ENCODE results near the gene SEMA3C. TPM values are rescaled to one million over a fixed set of nuclear protein-coding genes. Genes with fewer than 3 reads are reported as not detected.

Gene SEMA3C
- total and polyA plus RNA-seq, 10 donors: 1.1 to 53.7 (median 13.0) TPM

DNA sequence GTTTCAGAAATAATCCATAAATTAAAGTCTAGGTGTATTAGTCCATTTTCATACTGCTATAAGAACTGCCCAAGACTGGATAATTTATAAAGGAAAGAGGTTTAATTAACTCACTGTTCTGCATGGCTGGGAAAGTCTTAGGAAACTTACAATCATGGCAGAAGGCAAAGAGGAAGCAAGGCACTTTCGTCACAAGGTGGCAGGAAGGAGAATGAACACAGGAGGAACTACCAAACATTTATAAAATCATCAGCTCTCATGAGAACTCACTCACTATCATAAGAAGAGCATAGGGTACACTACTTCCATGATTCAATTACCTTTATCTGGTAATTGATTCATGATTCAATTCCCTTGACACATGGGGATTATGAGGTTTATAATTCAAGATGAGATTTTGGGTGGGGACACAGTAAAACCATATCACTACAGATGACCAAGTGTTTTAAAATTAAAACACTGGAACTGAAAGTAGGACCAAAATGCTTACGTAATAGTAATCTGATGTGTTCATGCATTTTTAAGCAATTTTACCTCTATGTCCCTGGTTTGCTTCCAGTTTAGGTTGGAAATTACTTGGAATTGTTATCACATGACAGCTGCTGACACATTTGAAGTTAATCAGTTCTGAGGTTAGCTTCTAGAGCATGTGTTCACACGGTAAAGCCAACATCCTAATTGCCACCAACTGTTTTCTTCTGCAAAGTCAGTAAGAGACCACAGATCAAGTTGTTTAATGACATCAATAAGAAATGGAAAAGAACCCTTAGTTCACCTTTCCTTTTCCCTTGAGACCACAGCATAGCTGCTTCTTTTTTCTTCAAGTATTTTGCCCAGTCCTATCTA is 48.4 kb upstream of the SEMA3C start:
- WGBS, 5 donors: 34 to 65% (median 47%) methylated on average over 3 of the region's 3 CpGs
- no peaks in the 10 kb centered on the region for H3K36me3 ChIP-seq
- H3K4me3 ChIP-seq: no peak overlapping the region
- intact Hi-C loops (cut with DNase I; ENCODE audit: low total_unique reads): no loop called here
- H3K9me3 ChIP-seq: peaks cover 0 to 4% (median 0%) of the 10 kb centered on the region in 8 donors
- no peaks in the 10 kb centered on the region for H3K4me1 ChIP-seq
- TF ChIP-seq POLR2AphosphoS5 (IDR thresholded peaks at IDR 0.05) (no peak), POLR2A (IDR thresholded peaks at IDR 0.05) (no peak)
- TF ChIP-seq, protein P1, sequence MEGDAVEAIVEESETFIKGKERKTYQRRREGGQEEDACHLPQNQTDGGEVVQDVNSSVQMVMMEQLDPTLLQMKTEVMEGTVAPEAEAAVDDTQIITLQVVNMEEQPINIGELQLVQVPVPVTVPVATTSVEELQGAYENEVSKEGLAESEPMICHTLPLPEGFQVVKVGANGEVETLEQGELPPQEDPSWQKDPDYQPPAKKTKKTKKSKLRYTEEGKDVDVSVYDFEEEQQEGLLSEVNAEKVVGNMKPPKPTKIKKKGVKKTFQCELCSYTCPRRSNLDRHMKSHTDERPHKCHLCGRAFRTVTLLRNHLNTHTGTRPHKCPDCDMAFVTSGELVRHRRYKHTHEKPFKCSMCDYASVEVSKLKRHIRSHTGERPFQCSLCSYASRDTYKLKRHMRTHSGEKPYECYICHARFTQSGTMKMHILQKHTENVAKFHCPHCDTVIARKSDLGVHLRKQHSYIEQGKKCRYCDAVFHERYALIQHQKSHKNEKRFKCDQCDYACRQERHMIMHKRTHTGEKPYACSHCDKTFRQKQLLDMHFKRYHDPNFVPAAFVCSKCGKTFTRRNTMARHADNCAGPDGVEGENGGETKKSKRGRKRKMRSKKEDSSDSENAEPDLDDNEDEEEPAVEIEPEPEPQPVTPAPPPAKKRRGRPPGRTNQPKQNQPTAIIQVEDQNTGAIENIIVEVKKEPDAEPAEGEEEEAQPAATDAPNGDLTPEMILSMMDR (IDR thresholded peaks at IDR 0.05 in 8 of 11, conservative IDR thresholded peaks at IDR 0.05 in 3 of 11): no peak
- no peaks in the 10 kb centered on the region for H3K27me3 ChIP-seq (replicated peaks in 1 of 7)
- no peak overlapping the region for H3K27ac ChIP-seq
- no peak for DNase-seq

DNA sequence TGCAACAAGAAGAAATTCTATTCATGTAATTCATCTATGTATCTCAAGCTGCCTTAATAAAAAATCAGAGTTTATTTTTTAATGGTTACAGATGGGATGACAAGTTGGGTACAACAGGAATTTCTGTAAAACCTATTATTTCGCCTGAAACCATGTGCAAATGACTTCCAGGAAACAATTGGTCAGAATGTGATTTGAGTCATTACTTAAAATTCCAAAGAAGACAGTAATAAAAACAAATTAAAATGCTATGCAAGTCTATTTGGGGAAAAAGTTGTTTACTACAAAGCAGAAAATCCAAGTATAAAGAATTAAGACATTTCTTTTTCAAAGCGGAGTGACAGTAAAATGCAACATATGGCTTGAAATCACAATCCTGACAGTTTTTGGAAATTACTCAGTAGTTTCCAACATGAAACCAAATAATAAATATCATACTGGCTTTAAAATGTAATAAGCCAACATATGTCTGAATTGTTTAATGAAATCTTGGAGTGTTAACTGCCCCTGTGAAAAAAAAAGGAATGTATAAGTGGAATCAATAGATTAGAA is 41.5 kb upstream of the SEMA3C start:
- no peak overlapping the region for H3K27ac ChIP-seq
- H3K4me1 ChIP-seq: no peaks in the 10 kb centered on the region
- H3K9me3 ChIP-seq: peaks cover 0 to 4% (median 0%) of the 10 kb centered on the region in 8 donors
- TF ChIP-seq, protein P1 (IDR thresholded peaks at IDR 0.05 in 8 of 11, conservative IDR thresholded peaks at IDR 0.05 in 3 of 11): no peak
- TF ChIP-seq POLR2AphosphoS5 (IDR thresholded peaks at IDR 0.05) (no peak), POLR2A (IDR thresholded peaks at IDR 0.05) (no peak)
- intact Hi-C loops (cut with DNase I; ENCODE audit: low total_unique reads): no loop called here
- no peaks in the 10 kb centered on the region for H3K27me3 ChIP-seq (replicated peaks in 1 of 7)
- no peaks in the 10 kb centered on the region for H3K36me3 ChIP-seq
- 71 to 88% (median 79%) methylated on average over 2 of the region's 2 CpGs for WGBS, 5 donors
- H3K4me3 ChIP-seq: no peak overlapping the region
- no peak for DNase-seq

DNA sequence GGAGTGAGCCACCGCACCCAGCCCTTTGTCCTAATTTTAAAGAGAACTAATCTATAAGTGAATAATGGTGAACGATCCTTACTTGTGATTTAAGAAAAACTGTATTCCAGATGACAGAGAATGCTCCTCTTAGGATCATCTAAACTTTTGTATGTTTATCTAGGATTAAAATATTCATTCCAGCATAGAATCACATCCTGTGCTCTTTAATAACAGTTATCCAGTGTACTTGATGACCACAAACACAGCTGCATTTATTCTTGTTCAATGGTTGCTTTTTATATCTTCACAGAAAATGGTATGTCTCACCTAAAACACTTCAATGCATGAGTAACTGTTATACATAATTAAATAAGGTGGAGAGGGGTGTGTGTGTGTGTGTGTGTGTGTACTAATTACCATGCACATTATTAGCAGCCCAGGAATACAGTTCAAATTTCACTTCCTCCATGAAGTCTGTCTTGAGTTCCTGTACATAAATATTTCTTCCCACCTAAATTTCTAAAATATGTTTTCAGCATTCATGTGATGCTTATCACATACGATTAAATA is 38.5 kb upstream of the SEMA3C start:
- WGBS, 5 donors: 73 to 85% (median 78%) methylated on average over 3 of the region's 3 CpGs
- no peak overlapping the region for H3K27ac ChIP-seq
- intact Hi-C loops (cut with DNase I; ENCODE audit: low total_unique reads): no loop called here
- TF ChIP-seq POLR2A (IDR thresholded peaks at IDR 0.05): no peak
- TF ChIP-seq, protein P1 (IDR thresholded peaks at IDR 0.05 in 8 of 11, conservative IDR thresholded peaks at IDR 0.05 in 3 of 11): no peak
- peaks cover 0 to 3% (median 0%) of the 10 kb centered on the region in 8 donors for H3K9me3 ChIP-seq
- no peaks in the 10 kb centered on the region for H3K27me3 ChIP-seq (replicated peaks in 1 of 7)
- H3K36me3 ChIP-seq: no peaks in the 10 kb centered on the region
- no peak for DNase-seq
- no peaks in the 10 kb centered on the region for H3K4me1 ChIP-seq
- no peak overlapping the region for H3K4me3 ChIP-seq

DNA sequence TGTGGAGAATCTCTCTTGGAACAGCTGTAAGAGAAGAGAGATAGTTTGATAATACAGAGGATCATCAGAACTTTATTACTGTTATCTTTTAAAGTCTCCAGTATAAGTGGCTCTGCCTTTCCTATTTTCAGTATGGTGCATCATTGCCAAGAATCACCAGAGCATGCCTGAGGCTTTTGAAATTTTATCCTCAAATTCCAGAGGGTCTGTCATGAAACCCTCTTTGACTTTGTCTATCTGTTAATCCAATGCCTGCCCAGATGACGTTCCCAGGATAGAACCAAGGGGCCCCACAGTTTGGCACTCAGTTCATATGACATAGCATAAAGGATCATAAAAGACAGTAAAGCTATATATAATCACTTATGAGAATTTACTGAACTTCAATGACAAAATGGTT is 35.3 kb upstream of the SEMA3C start:
- Histone ChIP-seq H3K27ac (no peak overlapping the region), H3K27me3 (replicated peaks in 1 of 7) (no peaks in the 10 kb centered on the region), H3K9me3 (peaks cover 0 to 4% (median 0%) of the 10 kb centered on the region in 8 donors), H3K4me1 (no peaks in the 10 kb centered on the region), H3K36me3 (no peaks in the 10 kb centered on the region), H3K4me3 (no peak overlapping the region)
- TF ChIP-seq, protein P1 (IDR thresholded peaks at IDR 0.05 in 8 of 11, conservative IDR thresholded peaks at IDR 0.05 in 3 of 11): no peak
- TF ChIP-seq POLR2A (IDR thresholded peaks at IDR 0.05) (no peak), POLR2AphosphoS5 (IDR thresholded peaks at IDR 0.05) (no peak)
- DNase-seq: no peak
- 72 to 94% (median 81%) methylated on average over 1 of the region's 1 CpG for WGBS, 5 donors
- intact Hi-C loops (cut with DNase I; ENCODE audit: low total_unique reads): no loop called here

Data from spleen (tissue), 11 donors.